ENCODE measurements around the gene SIDT1.

GRCh38 chr3:113602256-113602655 lies 69.9 kb downstream of the SIDT1 start:
- TF ChIP-seq CTCF (IDR thresholded peaks at IDR 0.05) (no peak), EZH2 (IDR thresholded peaks at IDR 0.05) (no peak)

Measured in neural progenitor cell (in vitro differentiated cells).